ENCODE results near the gene GINS3.

DNA sequence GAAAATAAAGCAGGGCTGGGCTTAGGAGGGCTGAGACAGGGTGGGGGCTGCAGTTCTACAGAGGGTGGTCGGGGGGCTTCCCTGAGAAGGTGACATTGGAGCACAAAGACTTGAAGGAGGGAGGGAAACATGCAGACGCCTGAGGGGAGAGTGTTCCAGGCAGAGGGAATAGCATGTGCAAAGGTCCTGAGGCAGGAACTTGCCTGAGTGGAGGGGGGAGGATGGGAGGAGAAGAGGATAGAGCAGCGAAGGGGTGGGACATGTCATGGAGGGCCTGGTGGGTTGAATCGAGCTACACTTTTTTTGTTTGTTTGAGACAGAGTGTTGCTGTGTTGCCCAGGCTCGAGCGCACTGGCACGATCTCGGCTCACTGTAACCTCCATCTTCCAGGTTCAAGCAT lies 33.0 kb downstream of the GINS3 start:
- TF ChIP-seq, protein P1, sequence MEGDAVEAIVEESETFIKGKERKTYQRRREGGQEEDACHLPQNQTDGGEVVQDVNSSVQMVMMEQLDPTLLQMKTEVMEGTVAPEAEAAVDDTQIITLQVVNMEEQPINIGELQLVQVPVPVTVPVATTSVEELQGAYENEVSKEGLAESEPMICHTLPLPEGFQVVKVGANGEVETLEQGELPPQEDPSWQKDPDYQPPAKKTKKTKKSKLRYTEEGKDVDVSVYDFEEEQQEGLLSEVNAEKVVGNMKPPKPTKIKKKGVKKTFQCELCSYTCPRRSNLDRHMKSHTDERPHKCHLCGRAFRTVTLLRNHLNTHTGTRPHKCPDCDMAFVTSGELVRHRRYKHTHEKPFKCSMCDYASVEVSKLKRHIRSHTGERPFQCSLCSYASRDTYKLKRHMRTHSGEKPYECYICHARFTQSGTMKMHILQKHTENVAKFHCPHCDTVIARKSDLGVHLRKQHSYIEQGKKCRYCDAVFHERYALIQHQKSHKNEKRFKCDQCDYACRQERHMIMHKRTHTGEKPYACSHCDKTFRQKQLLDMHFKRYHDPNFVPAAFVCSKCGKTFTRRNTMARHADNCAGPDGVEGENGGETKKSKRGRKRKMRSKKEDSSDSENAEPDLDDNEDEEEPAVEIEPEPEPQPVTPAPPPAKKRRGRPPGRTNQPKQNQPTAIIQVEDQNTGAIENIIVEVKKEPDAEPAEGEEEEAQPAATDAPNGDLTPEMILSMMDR (IDR thresholded peaks at IDR 0.05), result no peak
- no peak for TF ChIP-seq POLR2A (IDR thresholded peaks at IDR 0.05)
